ENCODE results near the gene RNF121. TPM values are rescaled to one million over a fixed set of nuclear protein-coding genes. Genes with fewer than 3 reads are reported as not detected.
A peak's percentile ranks its signal among the peaks of the same experiment; 100 is the strongest.

Gene RNF121
- total and polyA plus RNA-seq, 2 of the 4 experiments (the other 2 are of a cell fraction), result 43.4 to 88.7 TPM

GRCh38 chr11:72008728-72009127, 79.9 kb downstream of the RNF121 start:
- no peak overlapping the region for H3K14ac ChIP-seq (replicated peaks; ENCODE audit: low read depth, low read length)
- H3K79me1 ChIP-seq (ENCODE audit: low read depth in 1 of 2, low read length in 2 of 2), result peaks cover 27 to 44% of the 10 kb centered on the region in 2 experiments
- ChIA-PET CTCF (no interaction called here), POLR2A (ENCODE audit: unreplicated experiment) (no interaction called here)
- no peak overlapping the region for H4K8ac ChIP-seq (ENCODE audit: low read depth in 2 of 2, low read length in 2 of 2)
- H4K5ac ChIP-seq (ENCODE audit: low read depth, low read length), result no peak overlapping the region
- H3K4me1 ChIP-seq (ENCODE audit: control insufficient read depth, insufficient read depth, low read length), result no peaks in the 10 kb centered on the region
- no peaks in the 10 kb centered on the region for H3K27me3 ChIP-seq (ENCODE audit: control insufficient read depth, insufficient read depth, low read length)
- no peak for ATAC-seq (ENCODE audit: low read depth)
- no peak overlapping the region for H3K4me2 ChIP-seq (ENCODE audit: low read depth, low read length)
- H2BK120ac ChIP-seq (ENCODE audit: low read depth, low read length), result no peak overlapping the region
- no peak overlapping the region for H3K4me3 ChIP-seq (ENCODE audit: insufficient read depth, low read depth, low read length)
- no peak overlapping the region for H2BK15ac ChIP-seq (ENCODE audit: low read depth, low read length)
- DNase-seq, result no peak
- in situ Hi-C loops (cut with MboI; ENCODE audit: low sequenced_read_pairs) (no loop called here), intact Hi-C loops (cut with micrococcal nuclease) (no loop called here), dilution Hi-C loops (cut with HindIII; ENCODE audit: low sequenced_read_pairs, unreplicated experiment) (no loop called here)
- peaks cover 96% of the 10 kb centered on the region for H3K36me3 ChIP-seq (ENCODE audit: control insufficient read depth, insufficient read depth, low read length)
- H3K9me3 ChIP-seq (ENCODE audit: control insufficient read depth, insufficient read depth, low read length), result no peaks in the 10 kb centered on the region
- no peak overlapping the region for H2AFZ ChIP-seq (replicated peaks; ENCODE audit: low read length, poor library complexity)
- peaks cover 35% of the 10 kb centered on the region; the same call in 1 of the 2 replicates for H4K20me1 ChIP-seq (ENCODE audit: insufficient read depth, low read length)
- no peak overlapping the region for H3K23ac ChIP-seq (ENCODE audit: low read depth, low read length)
- no peak overlapping the region for H3K18ac ChIP-seq (ENCODE audit: low read depth, low read length)
- H4K91ac ChIP-seq (ENCODE audit: insufficient read depth, low read depth, low read length), result no peak overlapping the region
- H3K27ac ChIP-seq (ENCODE audit: insufficient read depth, low read length), result no peak overlapping the region
- H2BK5ac ChIP-seq (ENCODE audit: low read depth, low read length, poor library complexity, severe bottlenecking), result no peak overlapping the region
- H3K4ac ChIP-seq (ENCODE audit: low read depth, low read length), result no peak overlapping the region
- WGBS, 2 experiments (ENCODE audit: extremely low coverage in 2 of 2, insufficient read length in 1 of 2), result 80% methylated on average over 2 of the region's 7 CpGs; no CpG with 5 or more reads in 1 of the 2 experiments
- H2AK9ac ChIP-seq (replicated peaks; ENCODE audit: low read depth, low read length, poor library complexity), result no peak overlapping the region
- no peak overlapping the region for H2BK20ac ChIP-seq (ENCODE audit: low read depth, low read length)
- H3K9ac ChIP-seq (ENCODE audit: low read depth, low read length), result no peak overlapping the region
- H2AK5ac ChIP-seq (ENCODE audit: low read depth, low read length), result no peak overlapping the region
- H3K56ac ChIP-seq (ENCODE audit: extremely low read depth, insufficient read depth, low read length), result no peak overlapping the region
- H3K9me1 ChIP-seq (ENCODE audit: insufficient read depth, low read length), result 0 out of 2 replicates have a peak, but pooled peaks cover 5% of the 10 kb centered on the region
- TF ChIP-seq RFX5 (IDR thresholded peaks at IDR 0.05; ENCODE audit: low read depth, low read length) (no peak), CEBPB (IDR thresholded peaks at IDR 0.05; ENCODE audit: low read depth, low read length) (no peak), NFE2L2 (IDR thresholded peaks at IDR 0.05; ENCODE audit: low read depth, low read length) (no peak), USF2 (IDR thresholded peaks at IDR 0.05; ENCODE audit: low read depth, low read length) (no peak), RCOR1 (IDR thresholded peaks at IDR 0.05; ENCODE audit: insufficient replicate concordance, low read length) (no peak), SMC3 (IDR thresholded peaks at IDR 0.05; ENCODE audit: low read depth, low read length) (no peak), CTCF (conservative IDR thresholded peaks at IDR 0.05; ENCODE audit: low read depth, low read length) (no peak), FOS (IDR thresholded peaks at IDR 0.05; ENCODE audit: low read depth, low read length) (no peak), MAFK (IDR thresholded peaks at IDR 0.05; ENCODE audit: low read depth, low read length) (no peak), RAD21 (IDR thresholded peaks at IDR 0.05; ENCODE audit: low read length) (no peak), MXI1 (IDR thresholded peaks at IDR 0.05; ENCODE audit: borderline replicate concordance, low read depth, low read length) (no peak), CHD1 (IDR thresholded peaks at IDR 0.05; ENCODE audit: low read depth, low read length) (no peak), MAZ (IDR thresholded peaks at IDR 0.05; ENCODE audit: borderline replicate concordance, low read depth, low read length) (no peak), BHLHE40 (IDR thresholded peaks at IDR 0.05; ENCODE audit: low read depth, low read length) (no peak), POLR2A (IDR thresholded peaks at IDR 0.05; ENCODE audit: low read depth, low read length) (no peak)
- TSS peak; percentile 5 for BruUV-seq (replicated peaks)
